ENCODE measurements around the gene DEPDC1. TPM values are rescaled to one million over a fixed set of nuclear protein-coding genes. Genes with fewer than 3 reads are reported as not detected.

Gene DEPDC1, protein sequence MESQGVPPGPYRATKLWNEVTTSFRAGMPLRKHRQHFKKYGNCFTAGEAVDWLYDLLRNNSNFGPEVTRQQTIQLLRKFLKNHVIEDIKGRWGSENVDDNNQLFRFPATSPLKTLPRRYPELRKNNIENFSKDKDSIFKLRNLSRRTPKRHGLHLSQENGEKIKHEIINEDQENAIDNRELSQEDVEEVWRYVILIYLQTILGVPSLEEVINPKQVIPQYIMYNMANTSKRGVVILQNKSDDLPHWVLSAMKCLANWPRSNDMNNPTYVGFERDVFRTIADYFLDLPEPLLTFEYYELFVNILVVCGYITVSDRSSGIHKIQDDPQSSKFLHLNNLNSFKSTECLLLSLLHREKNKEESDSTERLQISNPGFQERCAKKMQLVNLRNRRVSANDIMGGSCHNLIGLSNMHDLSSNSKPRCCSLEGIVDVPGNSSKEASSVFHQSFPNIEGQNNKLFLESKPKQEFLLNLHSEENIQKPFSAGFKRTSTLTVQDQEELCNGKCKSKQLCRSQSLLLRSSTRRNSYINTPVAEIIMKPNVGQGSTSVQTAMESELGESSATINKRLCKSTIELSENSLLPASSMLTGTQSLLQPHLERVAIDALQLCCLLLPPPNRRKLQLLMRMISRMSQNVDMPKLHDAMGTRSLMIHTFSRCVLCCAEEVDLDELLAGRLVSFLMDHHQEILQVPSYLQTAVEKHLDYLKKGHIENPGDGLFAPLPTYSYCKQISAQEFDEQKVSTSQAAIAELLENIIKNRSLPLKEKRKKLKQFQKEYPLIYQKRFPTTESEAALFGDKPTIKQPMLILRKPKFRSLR
- total RNA-seq: under 1 TPM in 1 of 2 donors, not detected in 1; 0.99 TPM
- under 1 TPM; 0.10 to 0.25 TPM for polyA plus RNA-seq
- long read RNA-seq, donor 1: 0 reads
- long read RNA-seq, donor 2: 0 reads

DNA sequence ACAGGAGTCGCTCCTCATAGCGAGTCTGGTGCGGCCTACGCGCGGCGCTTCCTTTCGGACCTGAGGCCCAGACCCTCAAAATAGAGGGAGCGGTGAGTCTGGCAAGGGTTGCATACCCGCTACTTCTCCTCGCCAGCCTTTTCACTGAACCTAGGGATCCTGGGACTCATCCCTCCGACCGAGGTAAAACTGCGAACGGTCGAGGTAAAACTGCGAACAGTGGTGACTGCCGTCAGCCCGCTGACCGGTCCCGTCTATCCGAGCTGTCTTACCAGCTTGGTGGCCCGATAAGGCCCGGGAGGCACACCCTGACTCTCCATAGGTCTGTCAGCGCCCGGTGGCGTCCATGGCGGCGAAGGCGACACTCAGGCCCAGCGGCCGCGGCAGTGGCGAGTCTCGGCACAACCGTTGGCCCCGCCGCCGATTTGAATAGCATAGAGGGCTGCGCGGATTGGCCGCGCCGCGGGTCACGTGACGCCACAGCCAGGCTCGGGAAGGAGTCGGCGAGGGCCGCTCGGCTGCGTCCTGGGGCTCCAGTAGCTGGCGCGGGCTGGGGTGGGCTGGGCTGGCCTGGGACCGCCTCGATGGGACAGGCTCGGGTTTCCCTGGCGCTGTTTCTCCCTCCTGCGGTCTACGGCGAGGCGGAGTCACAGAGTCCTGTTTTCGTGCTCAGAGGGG lies at the start of gene DEPDC1:
Gene DEPDC1 (minus strand): TSS at position 403 of the 678 bp plus-strand sequence. CDS start 83 bp downstream, at position 320.
- DNase-seq (peak; percentile 98 to 99), ATAC-seq (ENCODE audit: low FRiP score) (peak; percentile 100)
- H3K4me1 ChIP-seq (ENCODE audit: control insufficient read depth in 1 of 2, insufficient read depth in 2 of 2, low read length in 2 of 2): peaks cover 0 to 3% of the 10 kb centered on the region in 2 donors
- no peaks in the 10 kb centered on the region for H3K27me3 ChIP-seq (ENCODE audit: control insufficient read depth in 1 of 2, insufficient read depth in 2 of 2, low read length in 1 of 2)
- WGBS, 2 donors: 0 to 1% methylated on average over 64 of the region's 64 CpGs
- H3K36me3 ChIP-seq (ENCODE audit: control insufficient read depth in 1 of 2, insufficient read depth in 2 of 2, low read length in 1 of 2): no peaks in the 10 kb centered on the region
- H3K27ac ChIP-seq (ENCODE audit: low read depth in 1 of 2, low read length in 2 of 2): no peak within 1 kb of the TSS
- no peaks in the 10 kb centered on the region for H3K9me3 ChIP-seq (ENCODE audit: control insufficient read depth, low read length)
- peak within 1 kb of the TSS; percentile 57 to 82 for H3K4me3 ChIP-seq (ENCODE audit: low read length in 2 of 2)
- intact Hi-C loops (cut with DNase I): no loop called here

DNA sequence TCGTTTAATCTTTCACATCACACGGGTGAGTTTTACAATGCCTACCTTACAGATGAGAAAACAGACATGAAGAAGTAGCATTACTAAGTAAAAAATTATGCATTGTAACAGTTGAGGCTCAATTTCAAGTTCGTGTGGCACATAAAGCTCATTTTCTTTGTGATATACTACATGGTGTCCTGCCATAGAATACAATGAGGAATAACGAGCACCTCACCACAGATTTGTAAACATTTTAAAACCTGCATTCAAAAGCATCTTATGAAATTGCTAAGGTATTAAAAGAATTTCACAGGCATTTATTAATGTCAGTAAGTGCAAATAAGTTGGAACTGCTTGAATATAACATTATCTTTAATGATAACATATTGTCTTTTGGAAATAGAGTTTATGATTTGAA lies 47.8 kb upstream of the DEPDC1 start:
- H3K27ac ChIP-seq (ENCODE audit: low read depth in 1 of 2, low read length in 2 of 2): no peak overlapping the region
- intact Hi-C loops (cut with DNase I): no loop called here
- no peaks in the 10 kb centered on the region for H3K9me3 ChIP-seq (ENCODE audit: control insufficient read depth, low read length)
- DNase-seq (no peak), ATAC-seq (ENCODE audit: low FRiP score) (no peak)
- no peaks in the 10 kb centered on the region for H3K36me3 ChIP-seq (ENCODE audit: control insufficient read depth in 1 of 2, insufficient read depth in 2 of 2, low read length in 1 of 2)
- H3K27me3 ChIP-seq (ENCODE audit: control insufficient read depth in 1 of 2, insufficient read depth in 2 of 2, low read length in 1 of 2): peaks cover 0 to 2% of the 10 kb centered on the region in 2 donors
- no peak overlapping the region for H3K4me3 ChIP-seq (ENCODE audit: low read length in 2 of 2)
- H3K4me1 ChIP-seq (ENCODE audit: control insufficient read depth in 1 of 2, insufficient read depth in 2 of 2, low read length in 2 of 2): no peaks in the 10 kb centered on the region
- WGBS, 2 donors: 75 to 78% methylated on average over 4 of the region's 4 CpGs

DNA sequence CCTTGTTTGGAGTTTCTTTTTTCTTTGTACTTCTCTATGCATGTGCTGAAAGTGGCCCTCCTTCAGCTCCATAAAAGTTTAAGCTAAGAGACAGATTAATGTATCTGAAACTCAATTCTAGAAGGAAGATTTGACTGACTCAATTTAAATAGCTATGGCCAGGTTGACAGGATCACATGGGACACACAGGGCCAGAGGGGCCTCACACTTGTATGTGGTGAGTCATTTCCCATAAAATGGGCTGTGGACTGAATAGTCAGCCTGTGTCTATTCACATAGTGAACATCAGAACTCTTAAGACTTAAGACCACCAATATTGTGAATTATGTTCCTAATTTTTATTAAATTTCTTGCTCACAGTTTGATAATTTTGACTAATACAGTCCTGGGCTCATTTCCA lies 45.7 kb upstream of the DEPDC1 start:
- ATAC-seq (ENCODE audit: low FRiP score) (no peak), DNase-seq (no peak)
- H3K27ac ChIP-seq (ENCODE audit: low read depth in 1 of 2, low read length in 2 of 2): no peak overlapping the region
- H3K4me1 ChIP-seq (ENCODE audit: control insufficient read depth in 1 of 2, insufficient read depth in 2 of 2, low read length in 2 of 2): no peaks in the 10 kb centered on the region
- no peak overlapping the region for H3K4me3 ChIP-seq (ENCODE audit: low read length in 2 of 2)
- no peaks in the 10 kb centered on the region for H3K9me3 ChIP-seq (ENCODE audit: control insufficient read depth, low read length)
- intact Hi-C loops (cut with DNase I): no loop called here
- H3K27me3 ChIP-seq (ENCODE audit: control insufficient read depth in 1 of 2, insufficient read depth in 2 of 2, low read length in 1 of 2): peaks cover 0 to 2% of the 10 kb centered on the region in 2 donors
- no peaks in the 10 kb centered on the region for H3K36me3 ChIP-seq (ENCODE audit: control insufficient read depth in 1 of 2, insufficient read depth in 2 of 2, low read length in 1 of 2)

DNA sequence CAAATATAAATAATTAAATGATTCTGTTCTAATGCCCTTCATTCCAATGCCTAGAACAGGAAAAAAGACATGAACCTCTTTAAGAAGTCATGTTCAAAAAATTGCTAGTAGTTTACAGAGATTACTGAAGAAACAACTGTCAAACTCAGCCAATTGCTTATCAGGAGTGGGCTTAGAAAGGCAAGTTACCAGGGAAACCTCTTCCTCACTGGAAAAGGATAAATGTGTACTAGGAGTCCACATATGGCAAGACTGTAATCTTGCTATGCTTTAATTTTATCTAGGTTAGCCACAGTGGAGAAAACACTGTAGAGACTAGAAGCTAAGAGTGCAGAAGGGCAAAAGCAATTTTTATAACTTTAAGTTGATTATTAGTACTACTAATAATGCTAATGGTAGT lies 42.1 kb upstream of the DEPDC1 start:
- Histone ChIP-seq H3K9me3 (ENCODE audit: control insufficient read depth, low read length) (no peaks in the 10 kb centered on the region), H3K36me3 (ENCODE audit: control insufficient read depth in 1 of 2, insufficient read depth in 2 of 2, low read length in 1 of 2) (no peaks in the 10 kb centered on the region), H3K4me1 (ENCODE audit: control insufficient read depth in 1 of 2, insufficient read depth in 2 of 2, low read length in 2 of 2) (no peaks in the 10 kb centered on the region), H3K4me3 (ENCODE audit: low read length in 2 of 2) (no peak overlapping the region), H3K27ac (ENCODE audit: low read depth in 1 of 2, low read length in 2 of 2) (no peak overlapping the region), H3K27me3 (ENCODE audit: control insufficient read depth in 1 of 2, insufficient read depth in 2 of 2, low read length in 1 of 2) (peaks cover 0 to 2% of the 10 kb centered on the region in 2 donors)
- intact Hi-C loops (cut with DNase I): no loop called here
- no peak for ATAC-seq (ENCODE audit: low FRiP score)
- DNase-seq: no peak

DNA sequence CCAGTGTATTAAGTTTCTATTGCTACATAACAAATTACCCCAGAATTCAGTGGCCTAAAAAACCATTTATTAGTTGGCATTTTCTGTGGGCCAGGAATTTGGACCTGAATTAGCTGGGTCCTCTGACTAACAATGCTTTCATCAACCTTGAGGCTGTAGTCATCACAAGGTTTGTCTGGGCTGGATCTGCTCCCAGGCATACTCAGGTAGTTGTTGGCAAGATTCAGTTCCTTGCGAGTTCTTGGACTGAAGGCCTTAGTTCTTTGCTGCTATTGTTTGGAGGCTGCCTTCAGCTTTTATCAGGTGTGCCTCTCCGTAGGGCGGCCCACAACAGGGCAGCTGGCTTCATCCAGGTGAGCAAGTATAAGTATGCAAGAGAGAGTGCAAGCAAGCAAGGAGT lies 31.4 kb upstream of the DEPDC1 start:
- Histone ChIP-seq H3K9me3 (ENCODE audit: control insufficient read depth, low read length) (peaks cover 3% of the 10 kb centered on the region), H3K27me3 (ENCODE audit: control insufficient read depth in 1 of 2, insufficient read depth in 2 of 2, low read length in 1 of 2) (no peaks in the 10 kb centered on the region), H3K36me3 (ENCODE audit: control insufficient read depth in 1 of 2, insufficient read depth in 2 of 2, low read length in 1 of 2) (no peaks in the 10 kb centered on the region), H3K4me1 (ENCODE audit: control insufficient read depth in 1 of 2, insufficient read depth in 2 of 2, low read length in 2 of 2) (no peaks in the 10 kb centered on the region), H3K27ac (ENCODE audit: low read depth in 1 of 2, low read length in 2 of 2) (no peak overlapping the region), H3K4me3 (ENCODE audit: low read length in 2 of 2) (no peak overlapping the region)
- intact Hi-C loops (cut with DNase I): no loop called here
- no peak for DNase-seq
- no peak for ATAC-seq (ENCODE audit: low FRiP score)
- 89 to 97% methylated on average over 3 of the region's 3 CpGs for WGBS, 2 donors

DNA sequence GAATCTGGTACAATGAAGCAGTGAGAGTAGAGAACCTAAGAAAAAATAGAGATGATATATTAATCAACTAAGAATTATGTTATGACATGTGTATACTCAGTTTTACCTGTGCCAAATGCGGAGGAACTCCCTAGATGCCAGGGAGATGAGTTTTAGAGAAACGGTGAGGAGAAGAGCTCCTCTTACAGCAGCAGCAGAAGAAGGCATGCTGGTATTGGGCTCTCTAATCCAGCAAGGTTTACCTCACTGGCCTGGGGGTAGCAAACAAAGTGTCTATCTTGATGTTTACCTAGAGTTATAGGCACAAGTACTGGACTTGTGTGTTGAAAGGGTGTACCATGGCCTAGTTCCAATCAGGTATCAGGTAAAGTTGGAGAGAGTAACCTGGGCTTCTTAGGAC lies 28.9 kb upstream of the DEPDC1 start:
- Histone ChIP-seq H3K4me3 (ENCODE audit: low read length in 2 of 2) (no peak overlapping the region), H3K9me3 (ENCODE audit: control insufficient read depth, low read length) (peaks cover 2% of the 10 kb centered on the region), H3K27me3 (ENCODE audit: control insufficient read depth in 1 of 2, insufficient read depth in 2 of 2, low read length in 1 of 2) (no peaks in the 10 kb centered on the region), H3K36me3 (ENCODE audit: control insufficient read depth in 1 of 2, insufficient read depth in 2 of 2, low read length in 1 of 2) (no peaks in the 10 kb centered on the region), H3K27ac (ENCODE audit: low read depth in 1 of 2, low read length in 2 of 2) (no peak overlapping the region), H3K4me1 (ENCODE audit: control insufficient read depth in 1 of 2, insufficient read depth in 2 of 2, low read length in 2 of 2) (no peaks in the 10 kb centered on the region)
- intact Hi-C loops (cut with DNase I): no loop called here
- 90 to 93% methylated on average over 2 of the region's 2 CpGs for WGBS, 2 donors
- no peak for ATAC-seq (ENCODE audit: low FRiP score)
- no peak for DNase-seq

DNA sequence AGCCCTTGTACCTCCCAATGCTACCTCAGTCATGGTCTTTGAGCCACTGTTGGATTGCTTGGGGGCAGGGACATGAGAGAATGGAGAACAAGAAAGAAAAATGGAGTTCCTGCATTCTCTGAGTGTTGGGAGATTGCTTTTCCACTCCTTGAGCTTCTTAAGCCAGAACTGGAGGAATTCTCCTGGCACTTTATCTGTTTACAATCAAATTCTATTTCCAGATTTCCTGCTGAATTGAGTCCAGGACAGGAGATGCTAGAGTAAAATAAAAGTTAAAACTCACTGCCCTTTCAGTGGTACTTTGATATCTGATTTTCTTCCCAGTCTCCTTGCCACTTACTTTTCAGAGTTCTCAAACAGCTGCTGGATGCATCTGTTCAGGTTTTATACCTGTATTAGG lies 24.4 kb upstream of the DEPDC1 start:
- H3K9me3 ChIP-seq (ENCODE audit: control insufficient read depth, low read length): no peaks in the 10 kb centered on the region
- ATAC-seq (ENCODE audit: low FRiP score) (no peak), DNase-seq (no peak)
- intact Hi-C loops (cut with DNase I): no loop called here
- no peak overlapping the region for H3K4me3 ChIP-seq (ENCODE audit: low read length in 2 of 2)
- H3K27me3 ChIP-seq (ENCODE audit: control insufficient read depth in 1 of 2, insufficient read depth in 2 of 2, low read length in 1 of 2): no peaks in the 10 kb centered on the region
- H3K27ac ChIP-seq (ENCODE audit: low read depth in 1 of 2, low read length in 2 of 2): no peak overlapping the region
- no peaks in the 10 kb centered on the region for H3K36me3 ChIP-seq (ENCODE audit: control insufficient read depth in 1 of 2, insufficient read depth in 2 of 2, low read length in 1 of 2)
- H3K4me1 ChIP-seq (ENCODE audit: control insufficient read depth in 1 of 2, insufficient read depth in 2 of 2, low read length in 2 of 2): no peaks in the 10 kb centered on the region

DNA sequence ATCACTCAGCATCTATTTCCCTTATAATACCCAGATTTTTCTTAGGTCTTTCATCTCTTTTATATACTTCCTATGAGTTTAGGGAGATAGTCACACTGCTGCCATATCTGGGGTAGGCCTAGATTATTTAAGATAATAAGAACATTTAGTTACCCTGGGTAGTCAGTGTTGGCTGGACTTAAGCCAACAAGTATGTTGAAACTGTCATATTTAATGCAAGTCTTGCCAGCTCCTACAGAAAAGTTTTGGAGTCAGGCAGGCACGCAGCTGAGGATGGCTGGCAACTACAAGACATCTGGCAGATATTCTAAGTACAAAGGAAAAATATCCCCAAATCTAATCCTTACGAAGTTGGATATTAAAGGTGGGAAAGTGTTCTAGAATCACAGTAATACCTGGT lies 19.2 kb upstream of the DEPDC1 start:
- ATAC-seq (ENCODE audit: low FRiP score) (no peak), DNase-seq (no peak)
- 26 to 39% methylated on average over 2 of the region's 2 CpGs for WGBS, 2 donors
- Histone ChIP-seq H3K36me3 (ENCODE audit: control insufficient read depth in 1 of 2, insufficient read depth in 2 of 2, low read length in 1 of 2) (no peaks in the 10 kb centered on the region), H3K4me1 (ENCODE audit: control insufficient read depth in 1 of 2, insufficient read depth in 2 of 2, low read length in 2 of 2) (no peaks in the 10 kb centered on the region), H3K9me3 (ENCODE audit: control insufficient read depth, low read length) (no peaks in the 10 kb centered on the region), H3K4me3 (ENCODE audit: low read length in 2 of 2) (no peak overlapping the region), H3K27me3 (ENCODE audit: control insufficient read depth in 1 of 2, insufficient read depth in 2 of 2, low read length in 1 of 2) (no peaks in the 10 kb centered on the region), H3K27ac (ENCODE audit: low read depth in 1 of 2, low read length in 2 of 2) (no peak overlapping the region)
- intact Hi-C loops (cut with DNase I): no loop called here
